Colonic mucosa (tissue), 4 donors: ENCODE measurements around the gene NRG3. TPM values are rescaled to one million over a fixed set of nuclear protein-coding genes. Genes with fewer than 3 reads are reported as not detected.

Experiments used
- DNase-seq: peaks from one replicate; pipeline ENCODE4 v3.0.0-alpha.2; 2020
- H3K27ac ChIP-seq: fragments of 200-600 bp; one replicate; pipeline ENCODE4 v1.8.0; 2021
- H3K27me3 ChIP-seq: fragments of 200-600 bp; one replicate; pipeline ENCODE4 v1.8.0; 2021
- H3K36me3 ChIP-seq: fragments of 200-600 bp; one replicate; pipeline ENCODE4 v1.8.0; 2021
- H3K4me1 ChIP-seq: fragments of 200-600 bp; one replicate; pipeline ENCODE4 v1.8.0; 2021; ENCODE audit warnings: mild to moderate bottlenecking
- H3K4me3 ChIP-seq: fragments of 200-600 bp; one replicate; pipeline ENCODE4 v1.8.0; 2021
- H3K9ac ChIP-seq, 2 donors: one replicate each; pipeline ENCODE4 v1.7.0; 2013; ENCODE audit warnings: control low read depth in 2 of 2, low read depth in 2 of 2, low read length in 2 of 2
- H3K9me3 ChIP-seq: fragments of 200-600 bp; one replicate; pipeline ENCODE4 v1.8.0; 2021
- intact Hi-C: fragments of 100-400 bp; cut with DNase I; formaldehyde crosslinking; loops from one replicate; pipeline ENCODE4 v1.14.1; 2022
- total RNA-seq, 2 donors: library from RNA; stranded (reverse); fragmentation: NEBNext Ultra II Directional in 1 of 2; extraction: Animal tissue kit (Norgen Biotek cat#: 25700) in 1 of 2; gene quantifications; one replicate each; pipeline ENCODE4 v1.2.1, GENCODE V29; 2021
- TF ChIP-seq, protein P1 (sequence below): fragments of 200-600 bp; IDR thresholded peaks from one replicate; pipeline ENCODE4 v1.8.0; 2022; ENCODE audit warnings: antibody characterized with exemption, mild to moderate bottlenecking
- donor health status: healthy.
- donor health status: DM: no; HTN: no; CAD: no.
- donor health status: DM: no; HTN: no; CAD: no.

Gene NRG3
- total RNA-seq, 2 donors from 2014 or later = 0.24 TPM; not detected in 1

GRCh38 chr10:82680608-82681007 lies 805.6 kb downstream of the NRG3 start:
- intact Hi-C loops = no loop called here
- H3K36me3 ChIP-seq = no peaks in the 10 kb centered on the region

GRCh38 chr10:82683945-82684344 lies 809.0 kb downstream of the NRG3 start:
- Histone ChIP-seq H3K27me3 (no peaks in the 10 kb centered on the region), H3K36me3 (no peaks in the 10 kb centered on the region), H3K4me1 (no peaks in the 10 kb centered on the region), H3K27ac (no peak overlapping the region), H3K4me3 (no peak overlapping the region), H3K9ac (no peak overlapping the region), H3K9me3 (no peaks in the 10 kb centered on the region)
- TF ChIP-seq, protein P1, sequence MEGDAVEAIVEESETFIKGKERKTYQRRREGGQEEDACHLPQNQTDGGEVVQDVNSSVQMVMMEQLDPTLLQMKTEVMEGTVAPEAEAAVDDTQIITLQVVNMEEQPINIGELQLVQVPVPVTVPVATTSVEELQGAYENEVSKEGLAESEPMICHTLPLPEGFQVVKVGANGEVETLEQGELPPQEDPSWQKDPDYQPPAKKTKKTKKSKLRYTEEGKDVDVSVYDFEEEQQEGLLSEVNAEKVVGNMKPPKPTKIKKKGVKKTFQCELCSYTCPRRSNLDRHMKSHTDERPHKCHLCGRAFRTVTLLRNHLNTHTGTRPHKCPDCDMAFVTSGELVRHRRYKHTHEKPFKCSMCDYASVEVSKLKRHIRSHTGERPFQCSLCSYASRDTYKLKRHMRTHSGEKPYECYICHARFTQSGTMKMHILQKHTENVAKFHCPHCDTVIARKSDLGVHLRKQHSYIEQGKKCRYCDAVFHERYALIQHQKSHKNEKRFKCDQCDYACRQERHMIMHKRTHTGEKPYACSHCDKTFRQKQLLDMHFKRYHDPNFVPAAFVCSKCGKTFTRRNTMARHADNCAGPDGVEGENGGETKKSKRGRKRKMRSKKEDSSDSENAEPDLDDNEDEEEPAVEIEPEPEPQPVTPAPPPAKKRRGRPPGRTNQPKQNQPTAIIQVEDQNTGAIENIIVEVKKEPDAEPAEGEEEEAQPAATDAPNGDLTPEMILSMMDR = no peak
- intact Hi-C loops = no loop called here
- no peak for DNase-seq

More at GRCh38 chr10:82680608-82681007, 805.6 kb downstream of the NRG3 start:
- no peak overlapping the region for H3K4me3 ChIP-seq
- TF ChIP-seq, protein P1 = no peak
- no peaks in the 10 kb centered on the region for H3K4me1 ChIP-seq
- DNase-seq = no peak
- no peaks in the 10 kb centered on the region for H3K27me3 ChIP-seq
- H3K27ac ChIP-seq = no peak overlapping the region
- H3K9ac ChIP-seq = no peak overlapping the region
- no peaks in the 10 kb centered on the region for H3K9me3 ChIP-seq

GRCh38 chr10:82685087-82685486 lies 810.1 kb downstream of the NRG3 start:
- H3K36me3 ChIP-seq = no peaks in the 10 kb centered on the region
- H3K9me3 ChIP-seq = no peaks in the 10 kb centered on the region
- H3K27ac ChIP-seq = no peak overlapping the region
- H3K4me1 ChIP-seq = no peaks in the 10 kb centered on the region
- H3K4me3 ChIP-seq = no peak overlapping the region
- DNase-seq = no peak
- no peaks in the 10 kb centered on the region for H3K27me3 ChIP-seq
- intact Hi-C loops = no loop called here
- TF ChIP-seq, protein P1 = no peak
- H3K9ac ChIP-seq = no peak overlapping the region

DNA sequence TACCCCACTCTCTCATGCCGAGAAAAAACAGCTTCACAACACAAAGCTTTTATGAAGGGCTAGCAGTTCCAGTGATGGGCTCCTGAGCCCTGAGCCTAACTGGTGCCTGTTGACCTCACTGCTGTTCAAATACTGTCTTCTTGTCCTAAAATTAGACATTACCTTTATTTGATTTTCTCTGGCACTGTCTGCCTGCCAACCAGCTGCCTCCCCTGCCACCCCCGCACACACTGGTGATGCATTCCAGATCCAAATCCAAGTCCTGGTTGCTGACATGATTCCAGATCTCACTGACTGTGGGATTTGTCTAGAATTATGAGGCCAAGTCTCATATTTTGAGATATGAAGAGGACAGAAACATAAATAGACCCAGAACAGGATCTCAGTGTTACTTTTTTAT lies 816.2 kb downstream of the NRG3 start:
- no peaks in the 10 kb centered on the region for H3K9me3 ChIP-seq
- H3K4me1 ChIP-seq = no peaks in the 10 kb centered on the region
- H3K27me3 ChIP-seq = no peaks in the 10 kb centered on the region
- H3K4me3 ChIP-seq = no peak overlapping the region
- no peak overlapping the region for H3K27ac ChIP-seq
- H3K36me3 ChIP-seq = no peaks in the 10 kb centered on the region
- no peak for DNase-seq
- H3K9ac ChIP-seq = no peak overlapping the region
- intact Hi-C loops = no loop called here
- TF ChIP-seq, protein P1 = no peak

GRCh38 chr10:82692458-82692857 lies 817.5 kb downstream of the NRG3 start:
- intact Hi-C loops = no loop called here
- DNase-seq = no peak
- H3K9ac ChIP-seq = no peak overlapping the region
- no peak overlapping the region for H3K27ac ChIP-seq
- no peaks in the 10 kb centered on the region for H3K4me1 ChIP-seq
- no peaks in the 10 kb centered on the region for H3K36me3 ChIP-seq
- no peak overlapping the region for H3K4me3 ChIP-seq
- no peaks in the 10 kb centered on the region for H3K9me3 ChIP-seq
- TF ChIP-seq, protein P1 = no peak
- H3K27me3 ChIP-seq = no peaks in the 10 kb centered on the region

DNA sequence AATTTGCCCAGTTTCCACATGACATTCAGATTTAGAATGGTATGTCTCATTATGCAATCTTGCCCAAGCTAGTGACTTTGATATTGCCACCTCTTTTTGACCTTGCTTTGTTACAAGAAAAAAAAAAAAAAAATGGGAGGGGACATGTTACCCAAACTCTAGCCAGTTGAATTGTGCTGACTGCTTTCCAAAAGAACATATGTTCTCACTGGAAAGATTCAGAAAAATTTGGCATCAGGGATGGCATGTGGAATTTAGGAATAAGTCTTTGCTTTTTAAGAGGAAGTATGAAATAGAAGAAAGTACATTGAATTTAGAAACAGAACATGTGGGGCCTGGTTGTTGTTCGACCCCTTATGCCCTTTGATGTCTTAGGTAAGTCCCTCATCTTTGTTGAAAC lies 846.8 kb downstream of the NRG3 start:
- H3K9me3 ChIP-seq = no peaks in the 10 kb centered on the region
- no peaks in the 10 kb centered on the region for H3K27me3 ChIP-seq
- H3K27ac ChIP-seq = no peak overlapping the region
- intact Hi-C loops = no loop called here
- H3K36me3 ChIP-seq = no peaks in the 10 kb centered on the region
- H3K9ac ChIP-seq = no peak overlapping the region
- no peak overlapping the region for H3K4me3 ChIP-seq
- DNase-seq = no peak
- TF ChIP-seq, protein P1 = no peak
- no peaks in the 10 kb centered on the region for H3K4me1 ChIP-seq
